Endothelial cell of umbilical vein (primary cell): ENCODE measurements around the gene CADPS. TPM values are rescaled to one million over a fixed set of nuclear protein-coding genes. Genes with fewer than 3 reads are reported as not detected.

Source experiments
- BruUV-seq: library from RNA; stranded (reverse); fragments of 400-500 nt; replicated peaks from 2 replicates; lab custom pipeline; 2021; lab: Mats Ljungman, UMichigan
- CTCF ChIA-PET: fragments of 300-600, 350-600 bp; sonication (Branson Sonifier 250); formaldehyde crosslinking; loops from one replicate; lab custom pipeline; 2021; ENCODE audit warnings: antibody characterized with exemption, inconsistent platforms; lab: Charles Lee
- POLR2A ChIA-PET: fragments of 300-600, 350-600 bp; sonication (Branson Sonifier 250); formaldehyde crosslinking; loops from one replicate; lab custom pipeline; 2021; ENCODE audit warnings: antibody characterized with exemption, inconsistent platforms; lab: Charles Lee
- DNase-seq: peaks from one replicate; pipeline ENCODE4 v3.0.0-alpha.2; 2011; ENCODE audit warnings: low read depth, low spot score
- FAIRE-seq: peaks from 2 replicates; lab custom pipeline; 2011; peaks lifted over from hg19 to GRCh38; lab: Jason Lieb, UNC
- H2AFZ ChIP-seq: 2 replicates; pipeline ENCODE4 v1.6.0; 2012; ENCODE audit warnings: low read depth, low read length, control low read depth, inconsistent platforms
- H3K27ac ChIP-seq: 2 replicates; pipeline ENCODE4 v1.5.1; 2011; ENCODE audit warnings: low read depth, mild to moderate bottlenecking, control low read depth, low read length, moderate library complexity; ENCODE audit not compliant: insufficient read depth
- H3K27me3 ChIP-seq, 2 experiments: 2 replicates each; pipeline versions ENCODE4 v1.6.0 to v1.6.1; 2011; ENCODE audit warnings: low read length in 2 of 2, mixed read lengths in 1 of 2; ENCODE audit not compliant: control insufficient read depth in 2 of 2, insufficient read depth in 2 of 2
- H3K36me3 ChIP-seq, 2 experiments: 2 replicates in 1 of 2; 3 replicates in 1 of 2; pipeline ENCODE4 v1.5.1; 2011; ENCODE audit warnings: low read length in 2 of 2, mild to moderate bottlenecking in 1 of 2, moderate library complexity in 1 of 2; ENCODE audit not compliant: control insufficient read depth in 2 of 2, insufficient read depth in 2 of 2; ENCODE audit errors: extremely low read depth in 1 of 2
- H3K4me1 ChIP-seq: 3 replicates; pipeline ENCODE4 v1.5.1; 2011; ENCODE audit warnings: mild to moderate bottlenecking, low read length; ENCODE audit not compliant: control insufficient read depth, insufficient read depth; ENCODE audit errors: extremely low read depth
- H3K4me2 ChIP-seq: 2 replicates; pipeline ENCODE4 v1.6.1; 2011; ENCODE audit warnings: low read length, control low read depth, mixed read lengths; ENCODE audit not compliant: insufficient read depth
- H3K4me3 ChIP-seq, 3 experiments: fragments of 200-600 bp in 1 of 3; sonication (generic), shearing (Covaris generic) in 1 of 3; replicated peaks in 1 of 3; 2 replicates each; pipeline ENCODE4 v1.5.1; 2011 to 2016; ENCODE audit warnings: control low read depth in 3 of 3, low read length in 3 of 3, mild to moderate bottlenecking in 2 of 3, inconsistent platforms in 1 of 3, low read depth in 1 of 3, moderate library complexity in 1 of 3; ENCODE audit not compliant: insufficient read depth in 1 of 3
- H3K79me2 ChIP-seq: 2 replicates; pipeline ENCODE4 v1.6.0; 2012; ENCODE audit warnings: low read length, inconsistent platforms; ENCODE audit not compliant: control insufficient read depth, insufficient read depth
- H3K9ac ChIP-seq: replicated peaks from 2 replicates; pipeline ENCODE3; 2011; ENCODE audit warnings: low read length, control low read depth; ENCODE audit not compliant: insufficient read depth; ENCODE audit errors: extremely low read depth
- H3K9me1 ChIP-seq: replicated peaks from 3 replicates; pipeline ENCODE4 v1.6.0; 2011; ENCODE audit warnings: mild to moderate bottlenecking, low read length; ENCODE audit not compliant: control insufficient read depth, insufficient read depth; ENCODE audit errors: extremely low read depth
- H3K9me3 ChIP-seq: replicated peaks from 2 replicates; pipeline ENCODE4 v1.5.1; 2012; ENCODE audit warnings: low read length, inconsistent platforms; ENCODE audit not compliant: control insufficient read depth, insufficient read depth
- H4K20me1 ChIP-seq: replicated peaks from 2 replicates; pipeline ENCODE3; 2011; ENCODE audit warnings: mild to moderate bottlenecking, low read length; ENCODE audit not compliant: control insufficient read depth, insufficient read depth; ENCODE audit errors: extremely low read depth
- CTCF ChIP-seq, 2 donors: IDR thresholded peaks; 1 replicate in 1 of 2; 2 replicates in 1 of 2; pipeline ENCODE4 v1.5.1; 2011; ENCODE audit warnings: low read length in 2 of 2, mild to moderate bottlenecking in 2 of 2, moderate library complexity in 2 of 2, control low read depth in 1 of 2, inconsistent platforms in 1 of 2, low read depth in 1 of 2; ENCODE audit not compliant: insufficient read depth in 1 of 2; ENCODE audit errors: extremely low read depth in 1 of 2
- EZH2 ChIP-seq: IDR thresholded peaks from 2 replicates; pipeline ENCODE4 v1.6.1; 2012; ENCODE audit warnings: borderline replicate concordance, low read depth, mild to moderate bottlenecking, moderate library complexity, low read length, inconsistent platforms; ENCODE audit not compliant: severe bottlenecking
- GATA2 ChIP-seq: IDR thresholded peaks from 2 replicates; pipeline ENCODE4 v1.7.0; 2011; ENCODE audit warnings: low read depth, mild to moderate bottlenecking, moderate library complexity, mixed read lengths, low read length; ENCODE audit not compliant: insufficient read length, insufficient read depth
- MYC ChIP-seq: IDR thresholded peaks from one replicate; pipeline ENCODE4 v1.6.1; 2011; ENCODE audit warnings: mild to moderate bottlenecking, low read depth, low read length
- POLR2A ChIP-seq: IDR thresholded peaks from 2 replicates; pipeline ENCODE4 v1.6.1; 2012; ENCODE audit warnings: low read depth, mild to moderate bottlenecking, control low read depth, low read length
- dilution Hi-C: fragments of 300-500 bp; cut with MboI; formaldehyde crosslinking; loops from one replicate; pipeline ENCODE4 v1.15.0; 2019; ENCODE audit warnings: low sequenced_read_pairs; ENCODE audit not compliant: extremely low pct_ligation_motif_present
- intact Hi-C: fragments of 100-400 bp; cut with micrococcal nuclease; formaldehyde crosslinking; loops from one replicate; pipeline ENCODE4 v1.10.0; 2022
- polyA plus RNA-seq, 4 experiments: library from polyadenylated mRNA; depleted of rRNA in 3 of 4; stranded (reverse) in 3 of 4; unstranded in 1 of 4; fragments of >200 nt; gene quantifications; 2 replicates each; pipeline versions ENCODE4 v1.2.1 to v1.2.3, GENCODE V29; 2011 to 2012; ENCODE audit warnings: missing spikeins in 1 of 4
- total RNA-seq: library from RNA; stranded (reverse); gene quantifications from 2 replicates; pipeline ENCODE4 v1.2.3, GENCODE V29; 2021
- TF ChIP-seq, protein P1 (sequence below): IDR thresholded peaks from 2 replicates; pipeline ENCODE4 v1.6.1; 2011; ENCODE audit not compliant: insufficient read depth, insufficient read length

The CADPS gene
- total and polyA plus RNA-seq, 2 donors (not counting 3 experiments of a cell fraction or from before 2014, with no cell fraction given) = not detected

- no TSS peak for BruUV-seq
- Histone ChIP-seq H3K27me3 (peaks cover 0 to 3% of the 10 kb centered on the region in 2 experiments), H3K4me1 (no peaks in the 10 kb centered on the region), H3K9me1 (no peaks in the 10 kb centered on the region), H3K4me3 (no peak overlapping the region), H3K27ac (no peak overlapping the region), H3K9me3 (no peaks in the 10 kb centered on the region), H3K36me3 (no peaks in the 10 kb centered on the region), H3K4me2 (no peak overlapping the region), H3K9ac (no peak overlapping the region), H3K79me2 (no peaks in the 10 kb centered on the region), H4K20me1 (no peaks in the 10 kb centered on the region), H2AFZ (no peak overlapping the region)
- ChIA-PET CTCF (no interaction called here), POLR2A (no interaction called here)
- FAIRE-seq (no peak), DNase-seq (no peak)
- TF ChIP-seq CTCF (IDR thresholded peaks at IDR 0.05; ENCODE audit: extremely low read depth in 1 of 2, insufficient read depth in 1 of 2, low read depth in 1 of 2, low read length in 2 of 2) (no peak), MYC (no peak), POLR2A (no peak), GATA2 (no peak)
- TF ChIP-seq, protein P1, sequence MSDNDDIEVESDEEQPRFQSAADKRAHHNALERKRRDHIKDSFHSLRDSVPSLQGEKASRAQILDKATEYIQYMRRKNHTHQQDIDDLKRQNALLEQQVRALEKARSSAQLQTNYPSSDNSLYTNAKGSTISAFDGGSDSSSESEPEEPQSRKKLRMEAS = no peak
- intact Hi-C loops (no loop called here), dilution Hi-C loops (no loop called here)
Measured at GRCh38 chr3:62672988-62673313, 202.3 kb downstream of the CADPS start.

DNA sequence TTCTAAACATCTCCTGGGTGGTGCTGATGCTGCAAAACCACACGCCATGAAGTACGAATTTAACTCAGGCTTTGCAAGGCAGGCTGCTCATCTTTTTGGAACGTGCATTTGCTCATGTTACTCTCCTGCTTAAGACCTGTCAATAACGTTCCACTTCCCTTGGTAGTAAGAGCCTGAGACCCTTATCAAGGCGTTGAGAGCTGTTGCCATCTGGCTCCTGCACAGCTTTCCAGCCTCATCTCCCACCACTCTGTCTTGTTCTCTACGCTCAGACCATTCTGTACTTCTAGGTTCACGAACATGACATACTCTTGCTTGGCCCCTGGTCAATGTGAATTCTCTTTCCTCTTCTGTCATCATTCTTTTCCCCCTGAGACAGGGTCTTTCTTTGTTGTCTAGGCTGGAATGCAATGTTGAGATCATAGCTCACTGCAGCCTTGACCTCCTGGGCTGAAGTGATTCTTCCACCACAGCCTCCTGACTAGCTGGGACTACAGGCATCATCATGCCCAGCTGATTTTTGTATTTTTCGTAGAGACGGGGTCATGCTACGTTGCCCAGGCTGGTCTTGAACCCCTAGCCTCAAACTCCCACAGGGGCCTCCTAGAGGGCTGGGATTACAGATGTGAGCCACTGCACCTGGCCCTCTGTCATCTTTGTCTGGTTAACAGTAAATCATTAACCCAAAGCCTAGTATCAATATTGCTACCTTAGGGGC is 202.8 kb downstream of the CADPS start:
- peaks cover 2 to 3% of the 10 kb centered on the region in 2 experiments for H3K27me3 ChIP-seq
- no peak overlapping the region for H3K4me3 ChIP-seq
- FAIRE-seq (no peak), DNase-seq (no peak)
- H3K4me2 ChIP-seq = no peak overlapping the region
- TF ChIP-seq MYC = no peak
- TF ChIP-seq EZH2 = no peak
- no peaks in the 10 kb centered on the region for H4K20me1 ChIP-seq
- no TSS peak for BruUV-seq
- no peaks in the 10 kb centered on the region for H3K9me3 ChIP-seq
- intact Hi-C loops = no loop called here
- no peak overlapping the region for H3K9ac ChIP-seq
- H3K79me2 ChIP-seq = no peaks in the 10 kb centered on the region
- CTCF ChIA-PET = no interaction called here
- dilution Hi-C loops = no loop called here
- H3K27ac ChIP-seq = no peak overlapping the region
- no peaks in the 10 kb centered on the region for H3K36me3 ChIP-seq
- H3K4me1 ChIP-seq = no peaks in the 10 kb centered on the region
- POLR2A ChIA-PET = no interaction called here
- no peaks in the 10 kb centered on the region for H3K9me1 ChIP-seq
- H2AFZ ChIP-seq = no peak overlapping the region
